ENCODE measurements around the gene PIF1.

Gene PIF1

DNA sequence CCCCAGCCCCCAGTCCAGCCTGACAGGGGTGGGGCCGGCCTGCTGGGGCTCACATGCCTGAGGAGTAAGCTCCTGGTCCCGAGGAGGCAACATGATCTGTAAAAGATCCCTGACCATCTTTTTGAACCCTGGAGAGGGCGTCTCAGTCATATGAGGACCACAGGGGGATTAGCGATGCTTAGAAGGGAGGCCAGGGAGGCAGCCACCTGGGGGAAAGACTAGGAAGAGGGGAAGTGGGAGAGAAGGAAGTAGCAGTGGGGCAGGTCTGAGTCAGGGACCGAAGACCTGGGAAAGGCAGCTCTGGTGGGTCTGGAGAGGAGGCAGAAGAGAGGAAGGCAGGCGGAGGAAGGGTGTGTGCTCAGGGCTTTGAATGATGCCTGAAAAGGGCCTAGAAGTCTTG, 18.9 kb downstream of the PIF1 start:
- TF ChIP-seq, protein P1, sequence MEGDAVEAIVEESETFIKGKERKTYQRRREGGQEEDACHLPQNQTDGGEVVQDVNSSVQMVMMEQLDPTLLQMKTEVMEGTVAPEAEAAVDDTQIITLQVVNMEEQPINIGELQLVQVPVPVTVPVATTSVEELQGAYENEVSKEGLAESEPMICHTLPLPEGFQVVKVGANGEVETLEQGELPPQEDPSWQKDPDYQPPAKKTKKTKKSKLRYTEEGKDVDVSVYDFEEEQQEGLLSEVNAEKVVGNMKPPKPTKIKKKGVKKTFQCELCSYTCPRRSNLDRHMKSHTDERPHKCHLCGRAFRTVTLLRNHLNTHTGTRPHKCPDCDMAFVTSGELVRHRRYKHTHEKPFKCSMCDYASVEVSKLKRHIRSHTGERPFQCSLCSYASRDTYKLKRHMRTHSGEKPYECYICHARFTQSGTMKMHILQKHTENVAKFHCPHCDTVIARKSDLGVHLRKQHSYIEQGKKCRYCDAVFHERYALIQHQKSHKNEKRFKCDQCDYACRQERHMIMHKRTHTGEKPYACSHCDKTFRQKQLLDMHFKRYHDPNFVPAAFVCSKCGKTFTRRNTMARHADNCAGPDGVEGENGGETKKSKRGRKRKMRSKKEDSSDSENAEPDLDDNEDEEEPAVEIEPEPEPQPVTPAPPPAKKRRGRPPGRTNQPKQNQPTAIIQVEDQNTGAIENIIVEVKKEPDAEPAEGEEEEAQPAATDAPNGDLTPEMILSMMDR (IDR thresholded peaks at IDR 0.05): no peak

DNA sequence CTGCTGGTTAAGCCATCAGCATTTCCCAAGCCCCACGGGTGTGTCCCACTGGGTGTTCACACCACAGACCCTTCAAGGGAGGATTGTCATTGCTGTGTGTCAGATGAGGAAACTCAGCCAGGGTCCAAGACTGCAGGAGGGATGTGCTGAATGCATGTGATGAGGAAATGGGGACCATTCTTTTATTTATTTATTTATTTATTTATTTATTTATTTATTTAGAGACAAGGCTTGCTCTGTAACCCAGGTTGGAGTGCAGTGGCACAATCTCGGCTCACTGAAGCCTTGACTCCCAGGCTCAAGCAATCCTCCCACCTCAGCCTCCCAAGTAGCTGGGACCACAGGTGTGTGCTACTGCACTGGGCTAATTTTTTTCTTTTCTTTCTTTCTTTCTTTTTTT, 20.8 kb downstream of the PIF1 start:
- TF ChIP-seq, protein P1 (IDR thresholded peaks at IDR 0.05): no peak

DNA sequence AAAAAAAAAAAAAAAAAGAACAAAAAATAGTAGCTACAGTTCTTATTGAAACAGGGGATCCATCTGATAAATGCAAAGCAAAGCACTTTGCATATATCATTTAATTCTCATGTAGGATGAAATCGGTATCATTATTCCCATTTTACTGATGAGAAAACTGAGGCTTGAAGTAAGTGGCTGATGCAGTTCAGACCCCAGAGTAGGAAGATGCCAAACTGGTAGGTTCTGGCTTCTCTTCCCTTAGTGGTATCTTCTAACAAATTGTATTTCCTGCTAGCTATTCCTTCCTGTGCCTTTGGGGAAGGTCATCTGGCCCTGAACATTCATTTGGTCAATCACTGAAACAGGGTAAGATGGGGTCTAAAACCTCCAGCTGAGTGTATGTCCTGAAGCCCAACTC, 21.9 kb downstream of the PIF1 start:
- TF ChIP-seq, protein P1 (IDR thresholded peaks at IDR 0.05): no peak

DNA sequence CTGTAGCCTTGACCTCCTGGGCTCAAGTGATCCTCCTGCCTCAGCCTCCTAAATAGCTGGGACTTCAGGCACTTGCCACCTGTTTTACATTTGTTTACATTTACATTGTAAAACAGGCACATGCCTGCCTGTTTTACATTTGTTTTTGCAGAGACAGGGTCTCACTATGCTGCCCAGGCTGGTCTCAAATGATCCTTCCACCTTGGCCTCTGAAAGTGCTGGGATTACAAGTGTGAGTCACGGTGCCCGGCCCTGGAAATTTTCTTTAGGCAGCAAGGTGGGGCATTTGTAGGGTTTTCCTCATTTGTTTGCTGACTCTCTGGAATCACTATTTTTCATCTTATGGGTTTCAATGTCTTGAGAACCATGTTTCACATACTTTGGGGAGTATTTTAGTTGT, 25.0 kb downstream of the PIF1 start:
- TF ChIP-seq, protein P1 (IDR thresholded peaks at IDR 0.05): no peak

DNA sequence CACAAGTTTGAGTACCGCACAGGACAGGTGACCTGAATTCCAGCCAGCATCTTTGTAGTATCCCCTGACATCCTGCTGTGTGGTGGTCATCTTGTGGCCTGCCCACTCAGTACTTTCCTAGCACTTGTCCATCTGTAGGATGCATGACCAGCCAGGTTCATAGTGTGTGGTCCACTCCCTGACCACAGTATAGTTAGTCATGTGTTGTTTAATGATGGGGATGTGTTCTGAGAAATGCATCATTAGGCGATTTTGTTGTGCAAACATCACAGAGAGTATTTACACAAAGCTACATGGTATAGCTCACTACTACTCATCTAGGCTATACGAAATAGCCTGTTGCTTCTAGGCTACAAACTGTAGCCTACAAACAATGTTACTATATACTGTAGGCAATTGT, 33.2 kb downstream of the PIF1 start:
- TF ChIP-seq, protein P1 (IDR thresholded peaks at IDR 0.05): no peak

DNA sequence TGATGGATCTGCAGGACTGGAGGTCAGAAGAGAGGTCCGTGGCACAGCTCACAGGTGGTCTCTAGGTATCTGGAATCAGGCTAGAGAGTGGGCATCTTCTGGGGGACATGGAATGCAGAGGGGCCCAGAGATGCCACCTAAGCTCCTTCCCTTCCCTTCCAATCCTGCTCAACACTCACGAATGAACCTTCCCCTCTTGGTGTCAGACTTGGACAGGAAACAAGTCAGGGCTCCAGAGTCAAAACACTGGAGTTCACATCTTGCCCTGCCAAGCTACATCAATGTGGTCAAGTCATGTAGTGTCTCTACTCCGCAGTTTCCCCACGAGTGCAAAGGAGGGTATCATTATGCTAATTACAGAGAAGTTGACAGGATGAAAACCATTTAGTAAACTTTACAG, 34.0 kb downstream of the PIF1 start:
- TF ChIP-seq, protein P1 (IDR thresholded peaks at IDR 0.05): no peak

DNA sequence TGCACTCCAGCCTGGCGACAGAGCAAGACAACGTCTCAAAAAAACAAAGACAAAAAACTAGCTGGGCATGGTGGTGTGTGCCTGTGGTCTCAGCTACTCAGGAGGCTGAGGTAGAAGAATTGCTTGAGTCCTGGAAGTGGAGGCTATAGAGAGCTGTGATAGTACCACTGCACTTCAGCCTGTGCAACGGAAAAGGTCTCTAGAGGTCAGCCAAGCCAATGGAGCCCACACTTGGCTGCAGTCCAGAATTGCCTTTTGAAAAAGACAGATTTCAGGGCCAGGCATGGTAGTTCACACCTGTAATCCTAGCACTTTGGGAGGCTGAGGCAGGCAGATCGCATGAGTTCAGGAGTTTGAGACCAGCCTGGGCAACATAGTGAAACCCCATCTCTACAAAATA, 41.7 kb downstream of the PIF1 start:
- TF ChIP-seq, protein P1 (IDR thresholded peaks at IDR 0.05): no peak

DNA sequence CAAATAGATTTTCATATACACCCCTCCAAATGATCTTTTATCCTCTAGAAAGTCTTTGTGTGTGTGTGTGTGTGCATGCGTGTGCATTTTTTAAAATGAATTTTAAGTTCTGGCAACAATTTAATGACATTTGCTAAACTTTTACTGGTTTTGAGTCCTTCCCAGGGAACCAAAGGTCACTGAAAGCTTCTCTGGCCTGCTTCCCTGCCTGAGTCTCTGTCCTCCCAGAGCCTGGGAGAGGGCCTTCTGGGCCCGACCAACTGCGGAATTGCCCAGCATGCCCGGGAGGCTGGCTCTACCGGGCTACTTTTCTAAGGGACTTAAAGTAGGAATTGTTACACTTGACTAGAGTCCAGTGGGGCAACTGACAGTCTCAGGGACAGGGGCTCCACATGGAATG, 42.7 kb downstream of the PIF1 start:
- TF ChIP-seq, protein P1 (IDR thresholded peaks at IDR 0.05): no peak

Measured in LNCAP (cell line).